DND-41 (cell line): ENCODE results near the gene KHDC4.

Experiments used
- EZH2 ChIP-seq: IDR thresholded peaks from 3 replicates; pipeline ENCODE4 v1.6.1; 2012; ENCODE audit warnings: borderline replicate concordance, low read depth, mild to moderate bottlenecking, moderate library complexity, low read length, inconsistent platforms; ENCODE audit not compliant: severe bottlenecking
- TF ChIP-seq, protein P1 (sequence below): IDR thresholded peaks from 2 replicates; pipeline ENCODE4 v1.5.1; 2012; ENCODE audit warnings: borderline replicate concordance, low read length, moderate library complexity, mild to moderate bottlenecking; ENCODE audit not compliant: poor library complexity, severe bottlenecking; ENCODE audit errors: extremely low read depth

GRCh38 chr1:155911156-155912055 lies 22.8 kb downstream of the KHDC4 start, which contains the start of gene RIT1:
- TF ChIP-seq, protein P1, sequence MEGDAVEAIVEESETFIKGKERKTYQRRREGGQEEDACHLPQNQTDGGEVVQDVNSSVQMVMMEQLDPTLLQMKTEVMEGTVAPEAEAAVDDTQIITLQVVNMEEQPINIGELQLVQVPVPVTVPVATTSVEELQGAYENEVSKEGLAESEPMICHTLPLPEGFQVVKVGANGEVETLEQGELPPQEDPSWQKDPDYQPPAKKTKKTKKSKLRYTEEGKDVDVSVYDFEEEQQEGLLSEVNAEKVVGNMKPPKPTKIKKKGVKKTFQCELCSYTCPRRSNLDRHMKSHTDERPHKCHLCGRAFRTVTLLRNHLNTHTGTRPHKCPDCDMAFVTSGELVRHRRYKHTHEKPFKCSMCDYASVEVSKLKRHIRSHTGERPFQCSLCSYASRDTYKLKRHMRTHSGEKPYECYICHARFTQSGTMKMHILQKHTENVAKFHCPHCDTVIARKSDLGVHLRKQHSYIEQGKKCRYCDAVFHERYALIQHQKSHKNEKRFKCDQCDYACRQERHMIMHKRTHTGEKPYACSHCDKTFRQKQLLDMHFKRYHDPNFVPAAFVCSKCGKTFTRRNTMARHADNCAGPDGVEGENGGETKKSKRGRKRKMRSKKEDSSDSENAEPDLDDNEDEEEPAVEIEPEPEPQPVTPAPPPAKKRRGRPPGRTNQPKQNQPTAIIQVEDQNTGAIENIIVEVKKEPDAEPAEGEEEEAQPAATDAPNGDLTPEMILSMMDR = no peak
- TF ChIP-seq EZH2 = no peak
